Fibroblast of lung (primary cell): Measurements from ENCODE around the gene SH2D6.

Source experiments
- CTCF ChIP-seq, 2 donors: IDR thresholded peaks in 1 of 2; conservative IDR thresholded peaks in 1 of 2; 1 replicate in 1 of 2; 2 replicates in 1 of 2; pipeline ENCODE4 v1.5.1; 2011 to 2012; ENCODE audit warnings: low read length in 2 of 2, control low read depth in 1 of 2, inconsistent platforms in 1 of 2, low read depth in 1 of 2, mild to moderate bottlenecking in 1 of 2
- EZH2 ChIP-seq: IDR thresholded peaks from 2 replicates; pipeline ENCODE4 v1.5.1; 2012; ENCODE audit warnings: low read length, control low read depth, mild to moderate bottlenecking; ENCODE audit errors: missing control alignments

GRCh38 chr2:85435220-85435958 lies 16.9 kb downstream of the SH2D6 start:
- TF ChIP-seq EZH2 (no peak), CTCF (conservative IDR thresholded peaks at IDR 0.05 in 1 of 2, IDR thresholded peaks at IDR 0.05 in 1 of 2; ENCODE audit: low read depth in 1 of 2, low read length in 2 of 2) (no peak)
